Measurements from ENCODE around the gene CSNK1A1.
A peak's percentile ranks its signal among the peaks of the same experiment; 100 is the strongest.
"Not testable (repeated sequence)": the region's sequence is repeated elsewhere in the genome, so short reads cannot be mapped to it uniquely, and the experiment has no call there.

The CSNK1A1 gene

DNA sequence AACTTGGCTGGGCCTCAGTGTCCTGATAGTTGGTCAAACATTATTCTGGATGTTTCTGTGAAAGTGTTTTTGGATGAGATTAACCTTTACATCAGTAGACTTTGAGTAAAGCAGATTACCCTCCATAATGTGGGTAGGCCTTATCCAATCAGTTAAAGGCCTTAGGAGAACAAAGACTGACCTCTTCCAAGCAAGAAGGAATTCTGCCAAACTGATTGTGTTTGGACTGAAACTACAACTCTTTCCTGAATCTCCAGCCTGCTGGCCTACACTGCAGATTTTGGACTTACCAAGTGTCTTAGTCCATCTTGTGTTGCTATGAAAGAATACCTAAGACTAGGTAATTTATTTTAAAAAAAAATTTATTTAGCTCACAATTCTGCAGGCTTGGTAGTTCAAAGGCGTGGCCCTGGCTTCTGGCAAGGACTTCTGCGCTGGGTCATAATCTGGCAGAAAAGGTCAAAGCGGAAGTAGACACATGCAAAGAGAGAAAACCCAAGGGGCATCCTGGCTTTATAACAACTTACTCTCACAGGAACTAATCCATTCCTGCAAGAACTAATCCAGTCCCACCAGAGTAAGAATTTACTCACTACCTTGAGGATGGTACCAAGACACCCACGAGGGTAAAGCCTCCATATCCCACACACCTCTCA, 21.5 kb upstream of the CSNK1A1 start:
- no peak for DNase-seq (ENCODE audit: low read depth in 3 of 3)

DNA sequence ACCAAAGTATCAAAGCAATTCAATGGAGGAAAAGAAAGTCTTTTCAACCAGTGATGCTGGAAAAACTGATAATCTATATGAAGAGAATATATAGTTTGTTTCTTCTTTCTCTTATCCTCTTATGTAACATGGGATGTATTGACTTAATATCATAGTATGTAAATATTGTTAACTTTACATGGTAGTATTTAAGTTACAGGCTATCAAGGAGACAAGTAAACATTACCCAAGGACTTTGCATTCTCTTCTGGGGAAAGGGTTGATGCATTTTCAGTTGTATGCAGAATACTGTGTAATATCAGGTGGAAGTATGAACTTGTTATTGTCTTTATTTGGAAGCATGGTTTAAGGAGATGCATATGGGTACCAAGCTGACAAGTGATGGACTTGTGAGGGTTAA, 20.9 kb upstream of the CSNK1A1 start:
- DNase-seq (ENCODE audit: low read depth in 3 of 3), result no peak

DNA sequence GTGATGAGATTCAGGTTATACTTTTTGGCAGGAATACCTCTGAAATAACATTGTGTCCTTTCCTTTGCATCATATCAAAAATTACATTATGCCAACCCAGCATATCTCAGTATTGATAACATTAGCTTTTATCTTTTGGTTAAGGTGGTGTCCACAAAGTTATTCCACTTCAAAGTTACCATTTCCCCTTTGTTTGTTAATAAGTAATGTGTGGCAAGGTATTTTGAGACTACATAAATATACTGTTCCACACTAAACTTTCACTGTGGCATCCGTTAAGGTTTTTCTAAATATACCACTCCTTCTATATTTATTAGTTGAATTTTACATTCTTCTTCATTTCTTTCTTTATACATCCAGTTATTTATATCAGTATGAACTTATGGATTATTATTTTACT, 16.0 kb upstream of the CSNK1A1 start:
- DNase-seq (ENCODE audit: low read depth in 3 of 3), result no peak

DNA sequence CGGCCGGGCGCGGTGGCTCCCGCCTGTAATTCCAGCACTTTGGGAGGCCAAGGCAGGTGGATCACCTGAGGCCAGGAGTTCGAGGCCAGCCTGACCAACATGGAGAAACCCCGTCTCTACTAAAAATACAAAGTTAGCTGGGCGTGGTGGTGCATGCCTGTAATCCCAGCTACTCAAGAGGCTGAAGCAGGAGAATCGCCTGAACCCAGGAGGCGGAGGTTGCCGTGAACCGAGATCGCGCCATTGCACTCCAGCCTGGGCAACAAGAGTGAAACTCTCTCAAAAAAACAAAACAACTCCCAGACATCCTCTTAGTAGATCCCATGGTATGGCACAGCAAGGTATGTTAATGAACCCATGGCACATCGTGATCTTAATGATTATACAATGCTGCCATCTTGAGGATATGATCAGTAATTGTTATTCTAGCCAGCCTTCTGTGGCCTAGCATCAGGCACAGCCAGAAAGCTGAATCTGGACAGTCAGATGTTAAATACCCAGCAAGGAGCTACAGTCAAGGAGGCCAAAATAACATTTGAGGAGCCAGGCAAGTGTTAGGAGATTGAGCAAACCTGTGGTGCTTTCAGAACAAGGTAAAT, 13.4 kb upstream of the CSNK1A1 start:
- DNase-seq (ENCODE audit: low read depth in 3 of 3), result not testable (repeated sequence)

DNA sequence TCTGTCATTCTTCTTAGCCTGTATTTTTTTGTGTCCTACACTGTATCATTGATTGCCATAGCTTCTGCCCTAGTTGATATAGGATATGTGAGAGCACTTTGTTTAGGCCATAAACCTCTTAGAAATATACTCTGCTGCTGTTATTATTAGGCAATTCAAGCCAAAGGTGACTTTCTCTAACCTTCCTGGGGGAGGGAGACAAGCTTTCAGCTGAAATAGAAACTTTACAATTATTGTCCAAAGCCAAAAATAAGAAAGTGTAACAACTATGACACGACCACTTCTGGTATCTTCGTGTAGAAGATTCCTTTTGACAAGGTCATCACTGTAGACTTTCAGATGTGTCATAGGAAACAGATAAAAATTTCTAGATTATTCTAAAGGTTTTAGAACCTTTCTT, 12.2 kb upstream of the CSNK1A1 start:
- DNase-seq (ENCODE audit: low read depth in 3 of 3), result no peak

DNA sequence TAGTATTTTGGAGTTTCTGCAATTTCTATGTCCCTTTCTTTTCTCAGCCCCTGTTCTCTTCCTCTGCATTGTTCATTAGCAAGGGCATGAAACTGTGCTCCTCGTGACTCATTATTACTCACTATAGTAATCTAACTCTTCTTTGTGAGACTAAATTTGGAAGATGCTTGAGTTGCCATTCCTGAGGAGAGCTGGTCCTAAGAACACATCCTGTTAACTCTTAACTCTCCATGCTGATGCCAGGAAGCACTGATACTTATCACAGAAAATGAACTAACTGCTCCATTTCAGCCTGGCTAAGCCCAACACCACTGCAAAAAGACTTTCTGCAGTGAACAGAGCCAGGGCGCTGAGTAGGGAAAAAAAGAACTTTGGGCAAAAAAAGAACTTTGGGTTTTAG, 10.6 kb upstream of the CSNK1A1 start:
- DNase-seq (ENCODE audit: low read depth in 3 of 3), result no peak

DNA sequence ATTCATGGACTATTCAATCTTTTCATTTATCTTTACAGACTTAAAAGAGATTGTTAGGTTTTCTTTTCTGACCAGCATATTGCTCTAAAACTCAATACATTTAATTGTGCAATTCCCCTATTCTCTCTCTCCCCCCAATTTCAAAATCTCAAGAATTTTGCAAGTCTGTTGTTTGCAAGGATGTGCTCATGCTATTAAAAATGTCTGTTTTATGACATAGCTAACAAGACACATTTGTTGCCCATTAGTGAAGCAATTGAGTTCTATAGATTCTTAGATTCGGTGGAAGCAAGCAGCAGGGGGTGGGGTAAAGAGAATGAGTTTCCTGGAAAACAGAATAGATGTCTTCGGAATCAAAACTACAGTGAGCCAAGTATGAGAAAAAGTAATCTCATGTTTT, 8.5 kb upstream of the CSNK1A1 start:
- no peak for DNase-seq (ENCODE audit: low read depth in 3 of 3)

DNA sequence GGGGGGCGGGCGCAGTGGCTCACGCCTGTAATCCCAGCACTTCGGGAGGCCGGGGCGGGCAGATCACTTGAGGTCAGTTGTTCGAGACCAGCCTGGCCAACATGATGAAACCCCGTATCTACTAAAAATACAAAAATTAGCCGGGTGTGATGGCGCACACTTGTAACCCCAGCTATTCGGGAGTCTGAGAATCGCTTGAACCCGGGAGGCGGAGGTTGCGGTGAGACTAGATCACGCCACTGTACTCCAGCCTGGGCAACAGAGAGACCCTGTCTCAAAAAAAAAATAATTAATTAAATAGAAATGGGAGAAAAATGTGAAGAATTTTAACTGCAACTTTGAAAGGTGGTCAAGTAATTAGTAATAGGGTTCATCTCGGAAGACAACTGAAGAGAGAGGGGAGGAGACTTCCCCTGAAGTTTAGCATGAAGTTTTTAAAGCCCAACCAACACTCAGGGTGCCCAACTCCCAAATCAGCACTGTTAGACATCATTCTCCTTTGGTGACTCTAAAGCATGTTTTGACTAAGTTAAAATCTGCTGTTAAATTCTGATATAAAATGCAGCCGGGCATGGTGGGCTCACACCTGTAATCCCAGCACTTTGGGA, 1.4 kb upstream of the CSNK1A1 start:
- no peak for DNase-seq (ENCODE audit: low read depth in 3 of 3)

DNA sequence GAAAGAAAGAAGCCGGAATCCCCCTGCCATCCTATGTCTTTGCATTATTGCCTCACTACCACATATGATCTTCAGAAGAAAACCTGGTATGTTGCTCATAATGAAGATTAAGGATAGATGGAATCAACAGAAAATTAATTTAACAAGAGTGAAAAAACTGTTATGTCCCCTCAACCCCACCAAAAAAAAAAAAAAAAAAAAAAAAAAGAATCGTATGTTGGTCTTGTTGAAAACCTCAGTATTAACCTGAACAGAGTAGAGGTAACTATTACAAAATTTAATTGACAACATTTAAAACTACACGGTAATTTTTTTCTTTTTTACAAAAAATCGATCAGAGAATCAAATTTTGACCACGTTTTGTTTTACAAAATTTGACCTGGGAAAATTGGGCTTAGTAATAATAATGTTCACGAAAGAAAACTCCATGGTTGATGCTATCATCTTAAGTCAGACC, 827 bp upstream of the CSNK1A1 start:
- no peak for DNase-seq (ENCODE audit: low read depth in 3 of 3)

DNA sequence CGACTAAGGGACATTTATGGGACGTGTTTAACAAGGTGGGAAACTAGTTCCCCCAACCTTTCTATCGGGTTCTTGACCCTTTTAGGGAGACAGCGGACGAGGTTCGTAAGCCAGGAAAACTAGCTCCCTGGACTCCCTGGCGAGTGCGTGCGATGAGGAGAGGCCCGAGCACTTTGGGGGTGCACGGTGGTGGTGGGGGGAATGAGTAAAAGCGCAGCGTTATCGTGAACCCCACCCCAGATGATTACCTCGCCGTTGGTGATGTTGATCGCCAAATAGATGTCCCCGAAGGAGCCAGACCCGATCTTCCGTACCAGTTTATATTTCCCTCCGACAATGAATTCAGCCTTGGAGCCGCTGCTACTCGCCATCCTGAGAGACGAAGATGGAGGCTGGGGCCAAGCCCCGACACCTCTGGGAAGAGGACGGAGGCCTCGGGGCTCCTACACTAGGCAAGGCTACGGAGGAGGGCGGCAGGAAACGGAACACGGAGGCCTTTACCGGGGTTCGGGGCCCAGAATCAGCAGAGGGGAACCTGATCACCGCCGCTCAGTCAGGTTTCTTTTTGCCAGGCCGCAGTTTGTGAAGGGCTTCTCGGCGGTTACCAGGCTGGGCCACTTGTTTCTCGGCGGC, 529 bp downstream of the CSNK1A1 start:
- DNase-seq (ENCODE audit: low read depth in 3 of 3), result no peak

DNA sequence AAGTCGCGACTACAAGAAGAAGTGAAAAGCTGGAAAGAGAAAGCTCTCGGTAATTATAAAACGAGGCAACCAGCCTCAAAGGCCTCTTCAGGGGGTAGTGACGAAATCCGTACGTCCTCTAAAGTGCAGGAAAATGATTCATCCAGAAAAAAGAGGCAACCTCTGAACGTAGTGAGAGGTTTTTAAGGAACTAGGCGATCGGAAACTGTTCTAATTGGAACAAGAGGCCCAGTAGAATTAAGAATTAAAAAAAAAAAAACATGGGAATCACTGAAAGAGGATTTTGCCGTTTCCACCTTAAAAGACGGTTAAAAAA, 1.0 kb downstream of the CSNK1A1 start:
- DNase-seq (ENCODE audit: low read depth in 3 of 3), result peak in 1 of 3 experiments; percentile 5

DNA sequence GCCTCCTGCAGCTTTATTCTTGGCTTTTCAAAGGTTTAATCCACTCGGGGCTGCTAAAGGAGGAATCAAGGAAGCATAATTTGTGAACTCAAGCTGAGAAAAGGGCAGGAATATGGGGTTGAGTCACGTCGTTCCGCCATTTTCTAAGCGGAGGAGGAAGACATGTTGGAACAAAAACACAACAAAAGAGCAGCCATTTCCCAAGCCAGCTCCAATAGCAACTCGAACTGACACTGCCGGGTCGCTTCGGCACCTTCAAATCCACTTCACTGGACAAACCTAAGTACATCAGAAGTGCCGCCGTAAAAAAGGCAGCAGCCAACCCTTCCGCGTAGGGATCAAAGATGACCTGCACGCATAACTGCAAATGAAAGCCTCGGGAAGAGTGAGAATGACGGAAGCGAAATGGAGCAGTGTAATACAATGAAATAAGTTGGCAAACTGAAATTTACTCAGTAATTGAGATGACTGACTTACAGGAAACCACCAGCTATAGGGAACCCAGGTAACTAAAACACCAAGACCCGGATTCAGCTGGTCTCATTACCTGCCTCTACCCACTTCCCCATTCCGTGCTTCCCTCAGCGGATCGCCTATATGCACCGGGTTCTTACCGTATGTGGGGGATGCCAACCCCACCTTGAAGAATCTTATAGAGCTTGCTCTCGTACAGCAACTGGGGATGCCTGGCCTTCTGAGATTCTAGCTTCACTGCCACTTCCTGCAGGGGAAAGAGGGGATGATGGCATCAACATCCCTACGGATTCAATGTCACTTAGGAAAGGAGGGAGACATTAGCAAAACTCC, 1.6 kb downstream of the CSNK1A1 start:
- DNase-seq (ENCODE audit: low read depth in 3 of 3), result peak in 1 of 3 experiments; percentile 16

DNA sequence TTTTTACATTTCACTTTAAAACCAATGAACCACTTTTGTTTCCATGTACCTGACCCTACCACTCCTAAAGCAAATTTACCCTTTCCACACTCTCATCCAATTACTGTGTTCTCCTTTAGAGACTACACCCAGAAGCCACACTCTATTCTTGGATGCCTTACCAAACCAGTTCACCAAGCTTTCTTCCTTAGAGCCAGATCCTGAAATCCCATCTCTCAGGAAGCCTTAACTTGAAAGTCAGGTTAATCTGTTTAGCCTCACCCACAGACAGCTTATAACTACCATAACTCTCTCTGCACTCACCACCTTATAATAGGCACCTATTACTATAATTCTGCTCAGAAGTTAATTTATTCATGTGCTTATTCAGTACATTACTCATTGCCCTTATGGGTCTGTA, 4.3 kb downstream of the CSNK1A1 start:
- DNase-seq (ENCODE audit: low read depth in 3 of 3), result no peak

DNA sequence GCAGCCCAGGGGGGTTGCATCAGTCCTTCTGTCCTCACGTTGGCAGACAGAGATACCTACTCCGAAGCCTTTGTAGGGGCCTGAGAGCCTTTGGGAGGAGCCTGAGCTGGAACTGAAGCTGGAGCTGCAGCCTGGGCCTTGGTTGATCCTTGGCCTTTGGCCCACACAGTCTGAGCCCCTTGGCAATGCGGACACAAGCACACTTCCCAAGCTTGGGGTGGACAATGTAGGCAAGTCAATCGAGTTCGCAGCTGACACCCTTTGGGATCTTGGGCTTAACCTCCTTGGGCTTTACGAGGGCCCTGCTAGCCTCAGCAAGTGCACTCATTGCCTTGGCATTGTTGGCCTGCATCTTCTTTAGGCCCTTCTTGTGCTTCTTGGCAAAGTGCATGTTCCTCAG, 5.9 kb downstream of the CSNK1A1 start:
- no peak for DNase-seq (ENCODE audit: low read depth in 3 of 3)

DNA sequence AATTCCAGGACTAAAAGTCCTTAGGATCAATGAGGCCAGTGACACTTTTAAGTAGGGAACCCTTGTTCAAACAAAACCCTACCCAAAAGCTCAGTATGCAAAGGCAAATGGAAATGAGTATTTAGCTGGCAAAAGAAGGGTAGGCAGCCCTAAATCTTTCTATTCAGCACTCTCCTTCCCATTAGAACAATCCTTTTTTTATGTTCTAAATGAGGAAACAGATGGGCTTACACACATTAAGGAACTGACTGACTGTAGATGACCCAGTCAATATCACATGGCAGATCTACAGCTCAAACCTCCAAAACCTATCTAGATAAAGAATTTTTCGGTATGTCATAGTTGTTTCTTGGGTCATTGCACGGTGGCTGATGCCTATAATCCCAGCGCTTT, 7.2 kb downstream of the CSNK1A1 start:
- DNase-seq (ENCODE audit: low read depth in 3 of 3), result no peak

DNA sequence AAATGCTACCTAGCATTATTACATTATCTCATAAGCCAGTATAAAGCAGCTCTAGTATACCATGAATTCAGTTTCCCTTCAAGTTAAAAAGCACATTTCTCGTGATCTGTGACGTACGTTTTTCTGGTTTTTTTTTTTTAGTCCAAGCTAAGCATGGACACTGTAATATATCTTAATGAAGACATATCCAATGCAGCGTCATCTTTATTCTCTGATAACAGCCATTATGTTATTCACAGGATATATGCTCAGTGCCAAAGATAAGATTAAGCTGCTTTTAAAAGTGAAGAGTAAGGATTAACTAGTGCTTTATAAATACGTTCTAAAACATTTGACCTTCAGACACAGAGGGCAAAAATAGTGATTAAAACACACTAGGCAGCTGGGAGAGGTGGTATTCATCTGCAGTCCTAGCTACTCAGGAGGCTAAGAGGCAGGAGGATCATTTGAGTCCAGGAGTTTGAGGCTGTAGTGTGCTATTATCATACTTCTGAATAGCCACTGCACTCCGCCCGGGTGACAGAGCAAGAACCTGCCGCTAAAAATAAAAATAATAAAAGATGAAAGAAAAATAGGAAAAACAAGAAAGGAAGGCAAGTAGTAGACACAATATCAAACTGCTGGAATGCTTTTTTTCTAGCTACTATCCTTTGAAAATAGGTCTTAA, 7.7 kb downstream of the CSNK1A1 start:
- DNase-seq (ENCODE audit: low read depth in 3 of 3), result no peak

DNA sequence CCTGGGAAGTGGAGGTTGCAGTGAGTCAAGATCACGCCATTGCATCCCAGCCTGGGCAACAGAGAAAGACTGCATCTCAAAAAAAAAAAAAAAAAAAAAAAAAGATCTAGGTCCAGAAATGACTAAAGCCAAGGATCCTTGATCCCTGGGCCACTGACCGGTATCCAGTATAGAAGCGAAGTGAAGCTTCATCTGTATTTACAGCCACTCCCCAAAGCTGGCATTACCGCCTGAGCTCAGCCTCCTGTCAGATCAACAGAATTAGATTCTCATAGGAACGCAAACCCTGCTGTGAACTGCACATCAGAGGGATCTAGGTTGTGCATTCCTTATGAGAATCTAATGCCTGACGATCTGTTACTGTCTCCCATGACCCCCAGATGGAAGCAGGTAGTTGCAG, 9.3 kb downstream of the CSNK1A1 start:
- no peak for DNase-seq (ENCODE audit: low read depth in 3 of 3)

DNA sequence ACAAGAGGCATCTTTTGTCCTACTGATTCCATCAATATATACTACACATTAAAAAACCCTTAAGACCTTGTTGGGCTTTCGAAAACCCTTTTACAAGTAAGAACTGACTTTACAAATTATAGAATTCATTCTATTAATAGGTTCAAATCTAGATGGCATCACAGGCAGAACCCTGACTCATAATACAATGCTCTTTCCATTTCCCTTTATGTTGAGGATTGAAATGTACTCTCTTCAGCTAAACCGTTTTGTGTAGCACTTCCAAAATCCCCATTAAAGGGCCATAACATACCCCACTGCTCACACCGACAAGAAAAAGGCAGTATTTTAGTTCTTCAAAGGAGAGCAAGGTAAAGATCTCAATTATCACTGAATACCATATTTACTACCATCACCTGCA, 11.2 kb downstream of the CSNK1A1 start:
- no peak for DNase-seq (ENCODE audit: low read depth in 3 of 3)

DNA sequence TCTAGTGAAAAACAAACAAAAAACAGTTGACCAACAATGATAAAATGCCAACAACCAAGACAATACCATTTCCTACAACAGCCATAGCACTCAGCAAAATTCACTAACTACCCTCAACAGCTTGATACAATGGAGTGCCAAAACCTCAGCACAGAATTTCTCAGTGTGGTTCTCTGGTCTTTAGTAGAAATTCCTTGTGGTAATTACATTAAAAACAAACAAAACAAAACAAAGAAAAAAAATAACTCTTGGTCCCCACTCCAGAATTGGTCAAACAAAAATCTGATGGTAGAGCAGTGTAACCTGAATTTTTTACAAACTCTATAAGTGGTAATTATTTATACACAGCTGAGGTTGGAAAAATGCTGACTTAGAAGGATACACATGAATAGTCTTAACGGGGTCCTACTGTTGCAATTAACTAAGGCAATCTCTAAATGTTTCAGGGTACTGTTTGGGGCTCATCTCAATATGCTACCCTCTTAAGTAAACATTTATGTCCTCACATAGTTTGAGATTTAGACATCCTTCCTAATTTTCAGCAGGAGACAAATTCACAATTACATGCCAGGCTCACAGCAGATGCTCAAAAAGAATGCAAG, 13.8 kb downstream of the CSNK1A1 start:
- no peak for DNase-seq (ENCODE audit: low read depth in 3 of 3)

DNA sequence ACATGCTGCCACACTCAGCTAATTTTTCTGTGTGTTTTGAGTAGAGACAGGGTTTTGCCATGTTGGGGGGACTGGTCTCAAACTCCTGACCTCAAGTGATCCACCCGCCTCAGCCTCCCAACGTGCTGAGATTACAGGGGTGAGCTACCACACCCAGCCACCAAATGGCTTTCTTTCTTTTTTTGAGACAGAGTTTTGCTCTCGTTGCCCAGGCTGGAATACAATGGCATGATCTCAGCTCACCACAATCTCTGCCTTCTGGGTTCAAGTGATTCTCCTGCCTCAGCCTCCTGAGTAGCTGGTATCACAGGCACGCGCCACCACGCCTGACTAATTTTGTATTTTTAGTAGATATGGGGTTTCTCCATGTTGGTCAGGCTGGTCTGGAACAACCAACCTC, 15.5 kb downstream of the CSNK1A1 start:
- DNase-seq (ENCODE audit: low read depth in 3 of 3), result not testable (repeated sequence)

DNA sequence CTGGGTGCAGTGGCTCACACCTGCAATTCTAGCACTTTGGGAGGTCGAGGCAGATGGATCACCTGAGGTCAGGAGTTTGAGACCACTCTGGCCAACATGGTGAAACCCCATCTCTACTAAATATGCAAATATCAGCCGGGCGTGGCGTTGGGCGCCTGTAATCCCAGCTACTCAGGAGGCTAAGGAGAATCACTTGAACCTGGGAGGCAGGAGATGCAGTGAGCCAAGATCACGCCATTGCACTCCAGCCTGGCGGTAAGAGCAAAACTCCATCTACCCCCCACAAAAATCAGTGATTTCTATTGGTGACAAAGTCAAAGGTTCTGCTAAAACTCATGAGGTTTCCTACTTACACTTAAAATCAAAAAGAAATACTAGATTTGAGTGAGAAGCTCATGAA, 18.8 kb downstream of the CSNK1A1 start:
- DNase-seq (ENCODE audit: low read depth in 3 of 3), result no peak

All from stimulated activated CD4-positive, alpha-beta T cell treated with anti-CD3 and anti-CD28 coated beads, TNF-alpha, amount 100 ng/mL, for 24 hours (primary cell).